Upper lobe of left lung (tissue), 6 donors: Measurements from ENCODE around the gene CHPT1. TPM values are rescaled to one million over a fixed set of nuclear protein-coding genes. Genes with fewer than 3 reads are reported as not detected.

Source experiments
- ATAC-seq, 2 donors: fragments of 200-7000 bp; cut with Tn5 transposase; one replicate each; pipeline ENCODE4 v1.9.1; 2022; ENCODE audit warnings: mild to moderate bottlenecking in 2 of 2, moderate library complexity in 2 of 2; ENCODE audit not compliant: low FRiP score in 2 of 2
- DNase-seq, 2 donors: peaks; one replicate each; pipeline ENCODE4 v3.0.0-alpha.2; 2019 to 2020
- H3K27ac ChIP-seq, 4 donors: fragments of 200-600 bp; sonication (generic); one replicate each; pipeline ENCODE4 v1.5.1; 2016 to 2019
- H3K27me3 ChIP-seq, 4 donors: fragments of 200-600 bp; sonication (generic); one replicate each; pipeline ENCODE4 v1.5.1; 2017 to 2019
- H3K36me3 ChIP-seq, 4 donors: fragments of 200-600 bp; sonication (generic); one replicate each; pipeline ENCODE4 v1.5.1; 2016 to 2019
- H3K4me1 ChIP-seq, 4 donors: fragments of 200-600 bp; sonication (generic); one replicate each; pipeline ENCODE4 v1.5.1; 2018 to 2019
- H3K4me3 ChIP-seq, 4 donors: fragments of 200-600 bp; sonication (generic); one replicate each; pipeline ENCODE4 v1.5.1; 2017 to 2019; ENCODE audit warnings: mild to moderate bottlenecking in 2 of 4, moderate library complexity in 1 of 4
- H3K9me3 ChIP-seq, 4 donors: fragments of 200-600 bp; sonication (generic); one replicate each; pipeline ENCODE4 v1.5.1; 2018 to 2019
- EP300 ChIP-seq, 4 donors: sonication (generic); formaldehyde crosslinking; IDR thresholded peaks; one replicate each; pipeline ENCODE4 v1.5.1; 2017; ENCODE audit warnings: antibody characterized with exemption in 4 of 4, control low read depth in 2 of 4
- POLR2A ChIP-seq, 4 donors: fragments of 450-650 bp; IDR thresholded peaks; one replicate each; pipeline ENCODE4 v1.5.1; 2016 to 2017; ENCODE audit warnings: antibody characterized with exemption in 4 of 4, mild to moderate bottlenecking in 2 of 4
- POLR2AphosphoS5 ChIP-seq, 2 donors: sonication (generic); formaldehyde crosslinking; IDR thresholded peaks; one replicate each; pipeline ENCODE4 v1.5.1; 2017; ENCODE audit warnings: antibody characterized with exemption in 2 of 2
- WGBS, 2 donors: methylation state at CpG; one replicate each; pipeline ENCODE4 v1.1.5; 2017 to 2018; 5-methylcytosine and 5-hydroxymethylcytosine counted together
- total RNA-seq, 6 donors: library from RNA; depleted of rRNA in 4 of 6; stranded (reverse); fragments of >200 nt in 4 of 6; gene quantifications; one replicate each; pipeline versions ENCODE4 v1.1.0 to v1.2.1, GENCODE V29; 2016 to 2021
- TF ChIP-seq, protein P1 (sequence below), 6 experiments: fragments of 450-650 bp in 4 of 6; fragments of 200-600 bp in 2 of 6; sonication (generic) in 2 of 6; IDR thresholded peaks; one replicate each; pipeline ENCODE4 v1.5.1; 2016 to 2019; ENCODE audit warnings: antibody characterized with exemption in 6 of 6
- donor health status: DM: no; HTN: no; CAD: no; lungs with moderate emphysema.
- donor health status: DM: no; HTN: yes; CAD: no; lungs with severe emphysema.

The CHPT1 gene
- total RNA-seq, 6 donors from 2014 or later = 52.5 to 262 (median 113) TPM

GRCh38 chr12:101737476-101737875, 40.0 kb downstream of the CHPT1 start:
- Histone ChIP-seq H3K4me3 (no peak overlapping the region), H3K4me1 (no peaks in the 10 kb centered on the region), H3K36me3 (peaks cover 0 to 54% (median 19%) of the 10 kb centered on the region in 4 donors), H3K27me3 (no peaks in the 10 kb centered on the region), H3K27ac (no peak overlapping the region), H3K9me3 (no peaks in the 10 kb centered on the region)
- DNase-seq (no peak), ATAC-seq (no peak)
- TF ChIP-seq, protein P1, sequence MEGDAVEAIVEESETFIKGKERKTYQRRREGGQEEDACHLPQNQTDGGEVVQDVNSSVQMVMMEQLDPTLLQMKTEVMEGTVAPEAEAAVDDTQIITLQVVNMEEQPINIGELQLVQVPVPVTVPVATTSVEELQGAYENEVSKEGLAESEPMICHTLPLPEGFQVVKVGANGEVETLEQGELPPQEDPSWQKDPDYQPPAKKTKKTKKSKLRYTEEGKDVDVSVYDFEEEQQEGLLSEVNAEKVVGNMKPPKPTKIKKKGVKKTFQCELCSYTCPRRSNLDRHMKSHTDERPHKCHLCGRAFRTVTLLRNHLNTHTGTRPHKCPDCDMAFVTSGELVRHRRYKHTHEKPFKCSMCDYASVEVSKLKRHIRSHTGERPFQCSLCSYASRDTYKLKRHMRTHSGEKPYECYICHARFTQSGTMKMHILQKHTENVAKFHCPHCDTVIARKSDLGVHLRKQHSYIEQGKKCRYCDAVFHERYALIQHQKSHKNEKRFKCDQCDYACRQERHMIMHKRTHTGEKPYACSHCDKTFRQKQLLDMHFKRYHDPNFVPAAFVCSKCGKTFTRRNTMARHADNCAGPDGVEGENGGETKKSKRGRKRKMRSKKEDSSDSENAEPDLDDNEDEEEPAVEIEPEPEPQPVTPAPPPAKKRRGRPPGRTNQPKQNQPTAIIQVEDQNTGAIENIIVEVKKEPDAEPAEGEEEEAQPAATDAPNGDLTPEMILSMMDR (IDR thresholded peaks at IDR 0.05) = no peak
- TF ChIP-seq POLR2A (IDR thresholded peaks at IDR 0.05) (no peak), POLR2AphosphoS5 (IDR thresholded peaks at IDR 0.05) (no peak), EP300 (IDR thresholded peaks at IDR 0.05) (no peak)
- 91 to 94% methylated on average over 6 of the region's 6 CpGs for WGBS, 2 donors

GRCh38 chr12:101738920-101739665, 41.7 kb downstream of the CHPT1 start, which contains the start of gene SYCP3:
Gene SYCP3, minus strand, starts transcription at chr12:101739462. Its CDS starts 1,527 bp downstream, at chr12:101737935.
- H3K27ac ChIP-seq = no peak within 1 kb of the TSS
- ATAC-seq (peak; percentile 23 to 66), DNase-seq (peak in 1 of 2 donors; percentile 72)
- no peaks in the 10 kb centered on the region for H3K9me3 ChIP-seq
- no peak within 1 kb of the TSS for H3K4me3 ChIP-seq
- WGBS, 2 donors = 97% methylated on average over 52 to 57 of the region's 57 CpGs
- H3K36me3 ChIP-seq = peaks cover 0 to 56% (median 24%) of the 10 kb centered on the region in 4 donors
- no peaks in the 10 kb centered on the region for H3K27me3 ChIP-seq
- no peaks in the 10 kb centered on the region for H3K4me1 ChIP-seq
- TF ChIP-seq EP300 (IDR thresholded peaks at IDR 0.05) (no peak), POLR2A (IDR thresholded peaks at IDR 0.05) (no peak), POLR2AphosphoS5 (IDR thresholded peaks at IDR 0.05) (no peak)
- TF ChIP-seq, protein P1 (IDR thresholded peaks at IDR 0.05) = no peak

DNA sequence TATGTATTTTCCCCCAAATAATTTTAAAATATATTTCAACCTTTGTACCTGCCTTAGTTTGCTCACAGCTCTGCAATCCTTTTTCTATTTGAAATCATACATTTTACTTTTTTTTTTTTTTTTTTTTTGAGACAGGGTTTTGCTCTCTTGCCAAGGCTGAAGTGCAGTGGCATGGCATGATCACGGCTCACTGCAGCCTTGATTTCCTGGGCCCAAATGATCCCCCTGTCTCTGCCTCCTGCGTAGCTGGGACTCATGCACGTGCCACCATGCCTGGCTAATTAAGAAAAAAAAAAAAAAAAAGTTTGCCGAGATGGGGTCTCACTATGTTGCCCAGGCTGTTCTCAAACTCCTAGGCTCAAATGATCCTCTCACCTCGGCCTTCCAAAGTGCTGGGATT, 43.1 kb downstream of the CHPT1 start:
- DNase-seq (no peak), ATAC-seq (no peak)
- no peaks in the 10 kb centered on the region for H3K9me3 ChIP-seq
- TF ChIP-seq POLR2A (IDR thresholded peaks at IDR 0.05) (no peak), POLR2AphosphoS5 (IDR thresholded peaks at IDR 0.05) (no peak), EP300 (IDR thresholded peaks at IDR 0.05) (no peak)
- TF ChIP-seq, protein P1 (IDR thresholded peaks at IDR 0.05) = no peak
- H3K4me3 ChIP-seq = no peak overlapping the region
- H3K4me1 ChIP-seq = no peaks in the 10 kb centered on the region
- peaks cover 3 to 57% (median 28%) of the 10 kb centered on the region in 4 donors for H3K36me3 ChIP-seq
- no peak overlapping the region for H3K27ac ChIP-seq
- H3K27me3 ChIP-seq = no peaks in the 10 kb centered on the region
- 85 to 93% methylated on average over 5 of the region's 5 CpGs for WGBS, 2 donors

GRCh38 chr12:101740980-101741379, 43.5 kb downstream of the CHPT1 start:
- Histone ChIP-seq H3K36me3 (peaks cover 3 to 61% (median 30%) of the 10 kb centered on the region in 4 donors), H3K27ac (no peak overlapping the region), H3K4me3 (no peak overlapping the region), H3K4me1 (no peaks in the 10 kb centered on the region), H3K27me3 (no peaks in the 10 kb centered on the region), H3K9me3 (no peaks in the 10 kb centered on the region)
- ATAC-seq = no peak
- WGBS, 2 donors = 87 to 88% methylated on average over 5 of the region's 5 CpGs
- TF ChIP-seq POLR2A (IDR thresholded peaks at IDR 0.05) (no peak), EP300 (IDR thresholded peaks at IDR 0.05) (no peak), POLR2AphosphoS5 (IDR thresholded peaks at IDR 0.05) (no peak)
- TF ChIP-seq, protein P1 (IDR thresholded peaks at IDR 0.05) = no peak
- no peak for DNase-seq
